Stomach smooth muscle (tissue), 2 donors: ENCODE results near the gene MAGOH.
"Not testable (repeated sequence)": the region's sequence is repeated elsewhere in the genome, so short reads cannot be mapped to it uniquely, and the experiment has no call there.

Experiments used
- H3K27ac ChIP-seq: one replicate; pipeline ENCODE4 v1.7.0; 2013; ENCODE audit warnings: mild to moderate bottlenecking, low read length, inconsistent platforms
- H3K27me3 ChIP-seq, 2 donors: one replicate each; pipeline ENCODE4 v1.7.0; 2013; ENCODE audit warnings: low read length in 2 of 2; ENCODE audit not compliant: insufficient read depth in 2 of 2, control insufficient read depth in 1 of 2
- H3K36me3 ChIP-seq, 2 donors: one replicate each; pipeline ENCODE4 v1.7.0; 2013; ENCODE audit warnings: low read length in 2 of 2; ENCODE audit not compliant: control insufficient read depth in 2 of 2, insufficient read depth in 2 of 2
- H3K4me1 ChIP-seq: one replicate; pipeline ENCODE4 v1.7.0; 2013; ENCODE audit warnings: low read length; ENCODE audit not compliant: control insufficient read depth, insufficient read depth
- H3K4me3 ChIP-seq, 2 donors: one replicate each; pipeline ENCODE4 v1.7.0; 2013; ENCODE audit warnings: low read length in 2 of 2
- H3K9ac ChIP-seq, 2 donors: one replicate each; pipeline ENCODE4 v1.7.0; 2013; ENCODE audit warnings: low read length in 2 of 2, mild to moderate bottlenecking in 1 of 2
- H3K9me3 ChIP-seq, 2 donors: one replicate each; pipeline ENCODE4 v1.7.0; 2013; ENCODE audit warnings: low read length in 2 of 2; ENCODE audit not compliant: control insufficient read depth in 2 of 2
- donor health status: healthy.
- donor health status: Pancreatic carcinoma.

MAGOH gene

GRCh38 chr1:53205496-53205895 lies 32.8 kb downstream of the MAGOH start:
- not testable (repeated sequence) for H3K9ac ChIP-seq, H3K27me3 ChIP-seq, H3K27ac ChIP-seq, H3K4me1 ChIP-seq, H3K4me3 ChIP-seq, H3K9me3 ChIP-seq
- H3K36me3 ChIP-seq = peaks cover 46 to 50% of the 10 kb centered on the region in 2 donors

- Histone ChIP-seq H3K9ac (no peak overlapping the region), H3K27ac (no peak overlapping the region), H3K27me3 (no peaks in the 10 kb centered on the region), H3K4me1 (peaks cover 4% of the 10 kb centered on the region), H3K4me3 (no peak overlapping the region), H3K9me3 (no peaks in the 10 kb centered on the region), H3K36me3 (peaks cover 31 to 39% of the 10 kb centered on the region in 2 donors)
Measured at GRCh38 chr1:53203466-53203865, 34.9 kb downstream of the MAGOH start.

- H3K9ac ChIP-seq = peak overlapping the region; percentile 92 to 96
- H3K36me3 ChIP-seq = peaks cover 16 to 17% of the 10 kb centered on the region in 2 donors
- H3K27me3 ChIP-seq = no peaks in the 10 kb centered on the region
- no peaks in the 10 kb centered on the region for H3K9me3 ChIP-seq
- H3K4me1 ChIP-seq = peaks cover 30% of the 10 kb centered on the region
- peak overlapping the region; percentile 99 for H3K27ac ChIP-seq
- H3K4me3 ChIP-seq = peak overlapping the region in 1 of 2 donors; percentile 92
Measured at GRCh38 chr1:53198241-53198651, 40.1 kb downstream of the MAGOH start.

- H3K27ac ChIP-seq = peak overlapping the region; percentile 99
- H3K27me3 ChIP-seq = no peaks in the 10 kb centered on the region
- H3K4me1 ChIP-seq = peaks cover 30% of the 10 kb centered on the region
- H3K36me3 ChIP-seq = peaks cover 9 to 12% of the 10 kb centered on the region in 2 donors
- H3K9ac ChIP-seq = peak overlapping the region; percentile 92 to 96
- H3K4me3 ChIP-seq = peak overlapping the region; percentile 89 to 92
- no peaks in the 10 kb centered on the region for H3K9me3 ChIP-seq
Measured at GRCh38 chr1:53197291-53198200, 40.8 kb downstream of the MAGOH start.

GRCh38 chr1:53196485-53197290 lies 41.6 kb downstream of the MAGOH start, which contains the start of gene CPT2:
Gene CPT2, plus strand, starts transcription at chr1:53196824. Its CDS starts 120 bp downstream, at chr1:53196944.
- Histone ChIP-seq H3K4me1 (peaks cover 30% of the 10 kb centered on the region), H3K9ac (peak within 1 kb of the TSS; percentile 92 to 96), H3K9me3 (no peaks in the 10 kb centered on the region), H3K27me3 (no peaks in the 10 kb centered on the region), H3K36me3 (peaks cover 4 to 8% of the 10 kb centered on the region in 2 donors), H3K27ac (peak within 1 kb of the TSS; percentile 99), H3K4me3 (peak within 1 kb of the TSS; percentile 89 to 92)

GRCh38 chr1:53196017-53196484 lies 42.3 kb downstream of the MAGOH start:
- no peaks in the 10 kb centered on the region for H3K9me3 ChIP-seq

GRCh38 chr1:53195246-53196016 lies 42.9 kb downstream of the MAGOH start:
- Histone ChIP-seq H3K4me1 (peaks cover 30% of the 10 kb centered on the region), H3K27ac (peak overlapping the region; percentile 99), H3K27me3 (no peaks in the 10 kb centered on the region), H3K36me3 (no peaks in the 10 kb centered on the region), H3K4me3 (peak overlapping the region in 1 of 2 donors; percentile 92), H3K9me3 (no peaks in the 10 kb centered on the region), H3K9ac (no peak overlapping the region)

More at GRCh38 chr1:53196017-53196484, 42.3 kb downstream of the MAGOH start:
- peak overlapping the region; percentile 61 to 92 for H3K4me3 ChIP-seq
- H3K9ac ChIP-seq = peak overlapping the region; percentile 30 to 49
- peaks cover 4 to 5% of the 10 kb centered on the region in 2 donors for H3K36me3 ChIP-seq
- peaks cover 30% of the 10 kb centered on the region for H3K4me1 ChIP-seq
- no peaks in the 10 kb centered on the region for H3K27me3 ChIP-seq
- H3K27ac ChIP-seq = peak overlapping the region; percentile 99

- H3K27ac ChIP-seq = no peak overlapping the region
- no peak overlapping the region for H3K4me3 ChIP-seq
- no peaks in the 10 kb centered on the region for H3K36me3 ChIP-seq
- H3K27me3 ChIP-seq = no peaks in the 10 kb centered on the region
- no peak overlapping the region for H3K9ac ChIP-seq
- peaks cover 2% of the 10 kb centered on the region for H3K4me1 ChIP-seq
- no peaks in the 10 kb centered on the region for H3K9me3 ChIP-seq
Measured at GRCh38 chr1:53190210-53190611, 48.1 kb downstream of the MAGOH start.

GRCh38 chr1:53189061-53189460 lies 49.3 kb downstream of the MAGOH start:
- no peak overlapping the region for H3K4me3 ChIP-seq
- no peaks in the 10 kb centered on the region for H3K4me1 ChIP-seq
- no peak overlapping the region for H3K9ac ChIP-seq
- H3K36me3 ChIP-seq = no peaks in the 10 kb centered on the region
- no peaks in the 10 kb centered on the region for H3K27me3 ChIP-seq
- no peak overlapping the region for H3K27ac ChIP-seq
- no peaks in the 10 kb centered on the region for H3K9me3 ChIP-seq

- H3K36me3 ChIP-seq = no peaks in the 10 kb centered on the region
- no peak overlapping the region for H3K4me3 ChIP-seq
- H3K27me3 ChIP-seq = no peaks in the 10 kb centered on the region
Measured at GRCh38 chr1:53188099-53188498, 50.2 kb downstream of the MAGOH start.

More at GRCh38 chr1:53188099-53188498, 50.2 kb downstream of the MAGOH start:
- no peaks in the 10 kb centered on the region for H3K9me3 ChIP-seq
- H3K9ac ChIP-seq = no peak overlapping the region
- H3K4me1 ChIP-seq = no peaks in the 10 kb centered on the region
- no peak overlapping the region for H3K27ac ChIP-seq
